VCaP (cell line): ENCODE measurements around the gene OR7D2.

Experiments used
- H3K27ac ChIP-seq: fragments of 450-650 bp; 2 replicates; pipeline ENCODE4 v1.5.1; 2017
- CTCF ChIP-seq: fragments of 450-650 bp; conservative IDR thresholded peaks from 2 replicates; pipeline ENCODE4 v1.5.1; 2017; ENCODE audit warnings: mild to moderate bottlenecking, moderate library complexity

The OR7D2 gene

GRCh38 chr19:9148697-9149096 is 30.1 kb upstream of the OR7D2 start:
- TF ChIP-seq CTCF = no peak
- no peak overlapping the region for H3K27ac ChIP-seq

- TF ChIP-seq CTCF = no peak
- no peak overlapping the region for H3K27ac ChIP-seq
These were observed 28.8 kb upstream of the OR7D2 start for GRCh38 chr19:9149997-9150396.

- TF ChIP-seq CTCF = no peak
These were observed 28.1 kb upstream of the OR7D2 start for GRCh38 chr19:9150650-9151049.

GRCh38 chr19:9151367-9151766 is 27.4 kb upstream of the OR7D2 start:
- TF ChIP-seq CTCF = no peak

More at GRCh38 chr19:9150650-9151049, 28.1 kb upstream of the OR7D2 start:
- H3K27ac ChIP-seq = no peak overlapping the region

GRCh38 chr19:9155591-9155990 is 23.2 kb upstream of the OR7D2 start:
- H3K27ac ChIP-seq = no peak overlapping the region
- TF ChIP-seq CTCF = no peak

More at GRCh38 chr19:9151367-9151766, 27.4 kb upstream of the OR7D2 start:
- no peak overlapping the region for H3K27ac ChIP-seq

- H3K27ac ChIP-seq = no peak overlapping the region
- TF ChIP-seq CTCF = no peak
These were observed 22.5 kb upstream of the OR7D2 start for GRCh38 chr19:9156304-9156703.

- H3K27ac ChIP-seq = no peak overlapping the region
- no peak for TF ChIP-seq CTCF
These were observed 18.9 kb upstream of the OR7D2 start for GRCh38 chr19:9159891-9160290.

GRCh38 chr19:9161427-9161826 is 17.4 kb upstream of the OR7D2 start:
- no peak for TF ChIP-seq CTCF
- H3K27ac ChIP-seq = no peak overlapping the region
